HG02884 (cell line): ENCODE measurements around the gene MKLN1.
"Not testable (repeated sequence)": the region's sequence is repeated elsewhere in the genome, so short reads cannot be mapped to it uniquely, and the experiment has no call there.

ENCODE experiments used
- ATAC-seq: cut with Tn5 transposase; IDR thresholded peaks from one replicate; pipeline ENCODE4 v1.9.1; 2021; ENCODE audit warnings: mild to moderate bottlenecking, moderate library complexity; ENCODE audit not compliant: unreplicated experiment

Gene MKLN1

GRCh38 chr7:131307627-131308026 lies 20.0 kb upstream of the MKLN1 start:
- ATAC-seq, result no peak

- no peak for ATAC-seq
Observed at GRCh38 chr7:131312838-131313237, 14.8 kb upstream of the MKLN1 start.

GRCh38 chr7:131320603-131321002 lies 7.1 kb upstream of the MKLN1 start:
- no peak for ATAC-seq

- no peak for ATAC-seq
Observed at GRCh38 chr7:131321656-131322055, 6.0 kb upstream of the MKLN1 start.

DNA sequence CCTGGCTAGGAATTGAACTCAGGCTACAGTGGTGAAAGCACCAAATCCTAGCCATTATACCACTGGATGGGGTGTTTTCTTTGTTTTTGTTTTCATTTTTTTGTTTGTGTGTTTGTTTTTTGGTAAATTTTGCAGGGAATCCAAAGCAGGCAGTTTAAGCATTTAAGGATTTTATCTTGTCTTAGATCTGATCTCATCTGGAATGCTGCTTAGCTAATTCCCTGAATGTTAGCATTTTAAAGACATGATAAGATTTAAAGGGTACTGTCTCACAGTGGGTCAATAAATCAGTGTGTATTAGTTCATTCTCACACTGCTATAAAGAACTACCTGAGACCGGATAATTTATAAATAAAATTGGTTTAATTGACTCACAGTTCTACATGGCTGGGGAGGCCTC lies 5.6 kb upstream of the MKLN1 start:
- ATAC-seq, result no peak

DNA sequence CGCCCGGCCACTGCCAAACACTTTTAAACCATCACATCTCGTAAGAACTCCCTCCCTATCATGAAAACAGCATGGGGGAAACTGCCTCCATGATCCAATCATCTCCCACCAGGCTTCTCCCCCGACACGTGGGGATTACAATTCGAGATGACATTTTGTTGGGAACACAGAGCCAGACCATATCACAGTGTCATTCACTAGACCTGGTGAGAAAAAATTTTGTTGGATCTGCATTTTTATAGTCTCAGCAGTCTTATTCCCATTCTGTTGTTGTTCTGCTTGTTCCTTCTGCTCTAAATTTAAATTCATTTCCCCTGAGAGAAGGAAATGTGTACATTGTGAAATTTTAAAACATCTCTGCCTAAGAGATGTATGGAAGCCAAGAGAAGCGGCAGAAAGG lies 4.8 kb upstream of the MKLN1 start:
- no peak for ATAC-seq

GRCh38 chr7:131325179-131325840 lies 2.4 kb upstream of the MKLN1 start:
- no peak for ATAC-seq

GRCh38 chr7:131326576-131326975 lies 1.1 kb upstream of the MKLN1 start:
- no peak for ATAC-seq

DNA sequence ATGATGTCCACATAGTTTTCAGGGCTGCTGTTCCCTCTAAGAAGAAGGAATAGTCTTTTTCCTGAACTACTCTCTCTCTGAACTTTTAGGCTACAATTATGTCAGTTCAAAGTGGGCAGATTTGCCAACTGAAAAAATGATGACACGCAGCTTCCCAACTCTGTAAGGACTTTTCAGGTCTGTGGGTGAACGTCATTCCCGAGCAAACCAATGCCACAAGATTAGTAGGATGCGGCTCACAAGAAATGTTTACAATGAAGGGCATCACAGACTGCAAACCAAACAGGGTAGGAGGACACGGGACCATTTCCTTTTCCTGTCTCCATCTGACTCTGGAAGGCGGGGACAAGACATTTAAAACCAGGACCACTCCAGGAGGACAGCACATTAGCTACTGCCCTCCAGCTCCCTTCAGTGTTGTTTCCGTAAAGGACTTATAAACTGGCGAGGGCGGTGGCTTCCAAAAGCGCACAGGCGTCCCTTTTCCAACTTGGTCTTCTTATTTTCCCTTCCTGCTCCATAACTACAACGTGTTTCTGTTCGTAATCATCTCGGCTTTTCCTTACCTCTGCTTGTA lies 539 bp upstream of the MKLN1 start:
- no peak for ATAC-seq

GRCh38 chr7:131328377-131329175 lies 900 bp downstream of the MKLN1 start:
- no peak for ATAC-seq

- no peak for ATAC-seq
Observed at GRCh38 chr7:131329176-131329570, 1.5 kb downstream of the MKLN1 start.

- no peak for ATAC-seq
Observed at GRCh38 chr7:131330299-131330698, 2.6 kb downstream of the MKLN1 start.

DNA sequence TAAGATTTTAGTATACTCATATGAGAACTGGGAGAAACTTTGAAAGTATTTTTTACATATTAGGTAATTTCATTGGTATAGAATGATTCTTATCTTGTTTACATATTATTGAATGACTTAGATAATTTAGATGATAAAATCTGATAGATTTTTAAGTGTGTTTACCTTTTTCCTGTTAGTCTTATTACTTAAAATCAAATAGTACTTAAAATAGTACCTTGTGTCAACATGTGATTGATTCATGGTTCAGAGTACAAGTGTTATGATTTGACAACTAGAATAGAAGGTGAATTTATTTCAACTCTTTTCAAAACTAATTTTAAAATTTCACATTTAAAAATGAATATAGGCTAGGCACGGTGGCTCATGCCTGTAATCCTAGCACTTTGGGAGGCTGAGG lies 4.1 kb downstream of the MKLN1 start:
- ATAC-seq, result no peak

GRCh38 chr7:131332729-131333128 lies 5.1 kb downstream of the MKLN1 start:
- ATAC-seq, result not testable (repeated sequence)

- no peak for ATAC-seq
Observed at GRCh38 chr7:131335639-131336381, 8.1 kb downstream of the MKLN1 start.

DNA sequence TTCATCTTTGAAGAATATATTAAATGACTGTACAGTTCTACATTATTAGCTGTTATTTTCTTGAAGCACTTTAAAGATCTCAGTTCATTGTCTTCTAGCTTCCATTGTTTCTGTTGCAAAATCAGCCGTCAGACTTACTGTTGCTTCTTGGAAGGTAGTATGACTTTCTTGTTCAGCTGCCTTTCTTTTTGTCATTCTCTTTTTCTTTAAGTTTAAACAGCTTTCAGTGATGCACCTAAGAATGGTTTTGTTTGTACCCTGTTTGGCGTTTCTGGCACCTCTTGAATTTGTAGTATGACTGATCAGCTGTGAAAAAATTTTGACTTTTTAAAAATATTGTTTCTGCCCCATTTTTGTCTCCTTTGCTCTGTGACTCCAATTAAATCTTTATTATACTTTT lies 9.3 kb downstream of the MKLN1 start:
- no peak for ATAC-seq

DNA sequence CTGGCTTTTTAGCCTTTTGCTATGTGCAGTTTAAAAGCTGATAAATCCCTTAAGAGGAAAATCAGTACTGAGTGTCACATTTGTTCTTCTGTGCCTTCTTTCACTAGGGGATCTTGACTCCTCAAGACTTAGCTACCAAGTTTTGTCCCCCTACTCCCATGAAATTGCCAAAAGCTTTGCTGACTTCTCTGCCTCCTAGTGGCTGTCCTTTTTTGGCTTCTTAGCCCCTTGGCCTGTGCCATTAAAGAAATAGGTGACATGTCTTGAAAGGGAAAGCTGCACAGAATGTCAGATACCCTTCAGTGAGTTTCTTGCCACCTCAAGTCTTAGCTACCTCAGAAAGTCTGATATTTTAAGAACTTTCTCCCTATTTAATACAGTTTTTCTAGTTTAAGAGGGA lies 10.5 kb downstream of the MKLN1 start:
- no peak for ATAC-seq

- ATAC-seq, result no peak
Observed at GRCh38 chr7:131338691-131339390, 11.2 kb downstream of the MKLN1 start.

DNA sequence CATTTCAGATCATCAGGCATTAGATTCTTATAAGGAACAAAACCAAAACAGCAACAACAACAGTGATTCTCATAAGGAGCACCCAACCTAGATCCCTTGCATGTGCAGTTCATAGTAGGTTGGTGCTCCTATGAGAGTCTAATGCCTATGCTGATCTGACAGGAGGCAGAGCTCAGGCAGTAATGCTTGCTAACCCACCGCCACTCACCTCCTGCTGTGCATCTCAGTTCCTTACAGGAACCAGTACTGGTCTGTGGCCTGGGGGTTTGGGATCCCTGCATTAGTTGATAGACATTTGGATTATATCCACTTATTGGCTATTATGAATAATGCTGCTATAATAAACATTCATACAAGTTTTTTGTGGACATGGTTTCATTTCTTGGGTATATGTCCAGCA lies 14.0 kb downstream of the MKLN1 start:
- no peak for ATAC-seq

- no peak for ATAC-seq
Observed at GRCh38 chr7:131342864-131343442, 15.3 kb downstream of the MKLN1 start.
